CD4-positive, alpha-beta memory T cell (primary cell): Measurements from ENCODE around the gene CWC25. TPM values are rescaled to one million over a fixed set of nuclear protein-coding genes. Genes with fewer than 3 reads are reported as not detected.

Source experiments
- CTCF ChIA-PET: fragments of 350-600 bp; sonication (Branson Sonifier 250); formaldehyde crosslinking; loops from one replicate; lab custom pipeline; 2021; ENCODE audit warnings: inconsistent platforms; ENCODE audit not compliant: partially characterized antibody; lab: Charles Lee
- POLR2A ChIA-PET: fragments of 350-600 bp; sonication (Branson Sonifier 250); formaldehyde crosslinking; loops from one replicate; lab custom pipeline; 2021; ENCODE audit not compliant: partially characterized antibody; lab: Charles Lee
- DNase-seq, 5 donors: peaks; one replicate each; pipeline versions ENCODE4 v3.0.0 to v3.0.0-alpha.2; 2020 to 2022; ENCODE audit warnings: mixed read lengths in 1 of 5
- H3K27ac ChIP-seq: one replicate; pipeline ENCODE4 v1.7.0; 2013; ENCODE audit warnings: low read depth, low read length
- H3K27me3 ChIP-seq: 2 replicates; pipeline ENCODE4 v1.7.0; 2013; ENCODE audit warnings: mild to moderate bottlenecking, low read length, moderate library complexity; ENCODE audit not compliant: insufficient read depth
- H3K36me3 ChIP-seq: 2 replicates; pipeline ENCODE4 v1.7.0; 2013; ENCODE audit warnings: mild to moderate bottlenecking, low read length, moderate library complexity; ENCODE audit not compliant: insufficient read depth
- H3K4me1 ChIP-seq: 2 replicates; pipeline ENCODE4 v1.7.0; 2013; ENCODE audit warnings: mild to moderate bottlenecking, low read length, moderate library complexity; ENCODE audit not compliant: insufficient read depth
- H3K4me3 ChIP-seq, 2 donors: one replicate each; pipeline ENCODE4 v1.7.0; 2013; ENCODE audit warnings: low read length in 2 of 2, mild to moderate bottlenecking in 1 of 2
- H3K9me3 ChIP-seq, 2 donors: one replicate each; pipeline ENCODE4 v1.7.0; 2013; ENCODE audit warnings: low read length in 2 of 2, control low read depth in 1 of 2; ENCODE audit not compliant: control insufficient read depth in 1 of 2
- H3K27ac Mint-ChIP-seq, 7 donors: one replicate each; pipeline ENCODE4 v1.8.0; 2020 to 2021; ENCODE audit warnings: mixed read lengths in 7 of 7, mild to moderate bottlenecking in 6 of 7, inconsistent platforms in 3 of 7, moderate library complexity in 3 of 7
- H3K27me3 Mint-ChIP-seq, 2 donors: one replicate each; pipeline ENCODE4 v1.8.0; 2020 to 2021; ENCODE audit warnings: mixed read lengths in 2 of 2
- H3K36me3 Mint-ChIP-seq, 2 donors: one replicate each; pipeline ENCODE4 v1.8.0; 2020 to 2021; ENCODE audit warnings: mixed read lengths in 2 of 2, inconsistent platforms in 1 of 2, mild to moderate bottlenecking in 1 of 2
- H3K4me1 Mint-ChIP-seq, 4 donors: one replicate each; pipeline ENCODE4 v1.8.0; 2020 to 2021; ENCODE audit warnings: mixed read lengths in 4 of 4, mild to moderate bottlenecking in 1 of 4
- H3K4me3 Mint-ChIP-seq, 8 donors: one replicate each; pipeline ENCODE4 v1.8.0; 2020 to 2021; ENCODE audit warnings: mixed read lengths in 8 of 8, mild to moderate bottlenecking in 7 of 8, moderate library complexity in 6 of 8, inconsistent platforms in 3 of 8
- H3K9me3 Mint-ChIP-seq, 8 donors: one replicate each; pipeline ENCODE4 v1.8.0; 2020 to 2021; ENCODE audit warnings: mixed read lengths in 8 of 8, mild to moderate bottlenecking in 5 of 8, inconsistent platforms in 3 of 8, moderate library complexity in 1 of 8
- intact Hi-C: fragments of 100-400 bp; cut with micrococcal nuclease; formaldehyde crosslinking; loops from one replicate; pipeline ENCODE4 v1.15.1; 2023
- microRNA-seq: library from miRNA; unstranded; fragments of <30 nt; microRNA quantifications from one replicate; pipeline ENCODE4 v1.2.0, GENCODE V29; 2021; ENCODE audit warnings: borderline replicate concordance, borderline number of aligned reads, borderline microRNAs expressed, mixed read lengths
- polyA plus RNA-seq, 2 donors: library from polyadenylated mRNA; unstranded; fragments of 300-500 nt; fragmentation: Illumina TruSeq; gene quantifications; one replicate each; pipeline ENCODE4 v1.2.3, GENCODE V29; 2021
- total RNA-seq, 2 experiments: library from RNA; stranded (reverse); gene quantifications; one replicate each; pipeline ENCODE4 v1.2.3, GENCODE V29; 2021

Gene CWC25
- total and polyA plus RNA-seq, 4 experiments from 2014 or later: 4.3 to 46.8 (median 27.0) TPM

GRCh38 chr17:38752308-38753070, 72.6 kb downstream of the CWC25 start, which contains the start of gene PSMB3:
Gene PSMB3 (plus strand): TSS chr17:38752741. CDS start chr17:38752827, 86 bp downstream.
- ChIA-PET CTCF (interaction anchor here (0.9 to 1.4 kb wide), 7 partner anchors 11 to 194 kb away, joined by 3 to 10 read pairs (median 4); no protein-coding TSS in a partner anchor), POLR2A (interaction anchor here (0.6 to 5.5 kb wide), 21 partner anchors 10 to 447 kb away, joined by 3 to 50 read pairs (median 6); partner anchors contain the start of genes CISD3, CWC25, LASP1 and MLLT6)
- H3K4me1 ChIP-seq: peaks cover 56% of the 10 kb centered on the region
- peaks cover 24% of the 10 kb centered on the region for H3K27me3 ChIP-seq
- peaks cover 15% of the 10 kb centered on the region for H3K36me3 ChIP-seq
- peak within 1 kb of the TSS; percentile 95 to 100 (median 99) for H3K4me3 Mint-ChIP-seq
- peaks cover 18 to 34% of the 10 kb centered on the region in 2 donors for H3K36me3 Mint-ChIP-seq
- H3K9me3 ChIP-seq: no peaks in the 10 kb centered on the region
- H3K27ac Mint-ChIP-seq: peak within 1 kb of the TSS; percentile 93 to 100 (median 98)
- peak; percentile 95 to 99 (median 97) for DNase-seq
- peak within 1 kb of the TSS; percentile 81 to 94 for H3K4me3 ChIP-seq
- H3K27ac ChIP-seq: peak within 1 kb of the TSS; percentile 84
- peaks cover 7 to 16% of the 10 kb centered on the region in 2 donors for H3K27me3 Mint-ChIP-seq
- peaks cover 25 to 57% (median 43%) of the 10 kb centered on the region in 4 donors for H3K4me1 Mint-ChIP-seq
- intact Hi-C loops: loop anchor here (1.0 to 5.0 kb wide), 10 partner anchors 24 to 400 kb away; partner anchors contain the start of genes CWC25, PIP4K2B and RPL23
- peaks cover 0 to 14% (median 0%) of the 10 kb centered on the region in 8 donors for H3K9me3 Mint-ChIP-seq

GRCh38 chr17:38751808-38752307, 73.3 kb downstream of the CWC25 start:
- peak overlapping the region; percentile 95 to 100 (median 99) for H3K4me3 Mint-ChIP-seq
- ChIA-PET CTCF (interaction anchor here (0.9 to 1.4 kb wide), 7 partner anchors 12 to 194 kb away, joined by 3 to 10 read pairs (median 4); no protein-coding TSS in a partner anchor), POLR2A (interaction anchor here (0.6 to 5.5 kb wide), 22 partner anchors 11 to 448 kb away, joined by 3 to 50 read pairs (median 6); partner anchors contain the start of genes CISD3, CWC25, LASP1 and MLLT6)
- Histone ChIP-seq H3K27ac (peak overlapping the region; percentile 84), H3K9me3 (no peaks in the 10 kb centered on the region), H3K27me3 (peaks cover 29% of the 10 kb centered on the region), H3K4me3 (peak overlapping the region; percentile 67 to 94), H3K36me3 (peaks cover 15% of the 10 kb centered on the region), H3K4me1 (peaks cover 61% of the 10 kb centered on the region)
- peaks cover 25 to 57% (median 44%) of the 10 kb centered on the region in 4 donors for H3K4me1 Mint-ChIP-seq
- peak overlapping the region; percentile 93 to 100 (median 98) for H3K27ac Mint-ChIP-seq
- H3K27me3 Mint-ChIP-seq: peaks cover 8 to 17% of the 10 kb centered on the region in 2 donors
- intact Hi-C loops: loop anchor here (1.0 to 5.0 kb wide), 10 partner anchors 24 to 401 kb away; partner anchors contain the start of genes CWC25, PIP4K2B and RPL23
- peak; percentile 85 to 87 (median 86) for DNase-seq
- H3K9me3 Mint-ChIP-seq: peaks cover 0 to 14% (median 0%) of the 10 kb centered on the region in 8 donors
- H3K36me3 Mint-ChIP-seq: peaks cover 18 to 34% of the 10 kb centered on the region in 2 donors

DNA sequence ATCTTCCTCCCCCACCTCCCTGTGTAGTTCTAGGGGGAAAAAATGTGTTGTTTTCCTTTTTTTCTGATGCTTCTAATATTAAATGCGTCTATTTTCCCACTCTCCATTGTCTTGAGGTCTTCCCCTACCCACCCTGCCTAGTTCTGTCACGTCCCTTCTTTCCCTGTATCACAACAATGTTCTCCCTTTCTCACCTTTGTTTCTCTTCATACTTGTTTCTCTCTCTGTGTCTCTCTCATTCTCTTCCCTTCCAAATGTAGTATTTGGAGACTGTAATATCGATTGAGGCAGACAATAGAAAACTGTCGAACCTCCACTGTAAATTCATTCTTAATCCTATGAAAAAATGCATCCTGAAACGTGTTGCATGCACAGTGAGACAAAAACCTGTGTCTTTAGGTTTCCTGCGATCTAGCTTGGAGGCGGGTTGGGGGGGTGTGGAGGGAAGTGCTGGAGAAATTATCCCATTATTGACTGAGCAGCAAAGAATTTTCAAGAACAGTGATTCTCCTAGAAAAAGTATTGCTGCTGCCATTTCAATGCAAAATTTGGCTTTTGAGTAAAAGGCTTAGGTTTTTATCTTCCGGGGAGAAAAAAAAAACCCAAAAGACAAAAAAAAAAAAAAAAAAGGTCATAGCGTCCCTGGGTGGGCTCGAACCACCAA, 73.8 kb downstream of the CWC25 start:
- POLR2A ChIA-PET: interaction anchor here (0.8 to 5.5 kb wide), 16 partner anchors 11 to 403 kb away, joined by 3 to 50 read pairs (median 8); partner anchors contain the start of genes CISD3, LASP1, MLLT6 and PIP4K2B
- peaks cover 14 to 23% of the 10 kb centered on the region in 2 donors for H3K27me3 Mint-ChIP-seq

More for the DNA sequence above, 73.8 kb downstream of the CWC25 start:
- H3K4me1 Mint-ChIP-seq: peaks cover 27 to 63% (median 48%) of the 10 kb centered on the region in 4 donors
- H3K9me3 Mint-ChIP-seq: peaks cover 0 to 14% (median 0%) of the 10 kb centered on the region in 8 donors
- peak overlapping the region; percentile 93 to 100 (median 98) for H3K27ac Mint-ChIP-seq
- CTCF ChIA-PET: interaction anchor here (1.0 to 1.4 kb wide), 5 partner anchors 15 to 193 kb away, joined by 3 to 10 read pairs (median 4); no protein-coding TSS in a partner anchor
- H3K4me3 Mint-ChIP-seq: peak overlapping the region; percentile 95 to 100 (median 99)
- peaks cover 64% of the 10 kb centered on the region for H3K4me1 ChIP-seq
- peak overlapping the region; percentile 84 for H3K27ac ChIP-seq
- no peaks in the 10 kb centered on the region for H3K9me3 ChIP-seq
- H3K36me3 Mint-ChIP-seq: peaks cover 18 to 31% of the 10 kb centered on the region in 2 donors
- H3K36me3 ChIP-seq: peaks cover 13% of the 10 kb centered on the region
- peak overlapping the region; percentile 46 to 94 for H3K4me3 ChIP-seq
- DNase-seq: peak in 1 of 5 donors; percentile 31
- intact Hi-C loops: loop anchor here (5.0 kb wide), 3 partner anchors 74 to 194 kb away; partner anchors contain the start of gene RPL23
- peaks cover 35% of the 10 kb centered on the region for H3K27me3 ChIP-seq

Small RNA genes lying within 50 kb of the gene (microRNA-seq; reads per million reads assigned to microRNA genes)
- gene MIR4727: 1.2 reads per million

Other genes starting within 250 kb of the CWC25 start
- under 1 TPM; 0.28 to 0.79 TPM for gene SRCIN1, start 219.4 kb downstream of the CWC25 start, total RNA-seq
- gene SRCIN1, start 219.4 kb downstream of the CWC25 start, polyA plus RNA-seq: not detected
- gene EPOP, start 150.4 kb downstream of the CWC25 start, total RNA-seq: under 1 TPM; 0.09 to 0.25 TPM
- not detected for gene EPOP, start 150.4 kb downstream of the CWC25 start, polyA plus RNA-seq
- 100 to 1,000 TPM; 493 to 505 TPM for gene MLLT6, start 120.0 kb downstream of the CWC25 start, total RNA-seq
- gene MLLT6, start 120.0 kb downstream of the CWC25 start, polyA plus RNA-seq: 10 to 100 TPM in 1 of 2 donors, 1 to 10 TPM in 1; 3.0 to 14.1 TPM
- 10 to 100 TPM; 12.5 to 13.5 TPM for gene CISD3, start 95.0 kb downstream of the CWC25 start, total RNA-seq
- gene CISD3, start 95.0 kb downstream of the CWC25 start, polyA plus RNA-seq: 10 to 100 TPM; 55.3 to 57.6 TPM
- not detected for gene PCGF2, start 77.0 kb downstream of the CWC25 start, total RNA-seq
- gene PCGF2, start 77.0 kb downstream of the CWC25 start, polyA plus RNA-seq: not detected
- 10 to 100 TPM; 93.5 to 99.0 TPM for gene PSMB3, start 72.6 kb downstream of the CWC25 start, total RNA-seq
- gene PSMB3, start 72.6 kb downstream of the CWC25 start, polyA plus RNA-seq: 100 to 1,000 TPM; 391 to 517 TPM
- gene PIP4K2B, start 25.8 kb downstream of the CWC25 start, total RNA-seq: 10 to 100 TPM; 55.9 to 66.3 TPM
- gene PIP4K2B, start 25.8 kb downstream of the CWC25 start, polyA plus RNA-seq: 10 to 100 TPM; 10.2 to 16.6 TPM
- 1,000 to 10,000 TPM; 1,511 to 1,572 TPM for gene RPL23, start 28.4 kb upstream of the CWC25 start, total RNA-seq
- 1,000 to 10,000 TPM in 1 of 2 donors, 100 to 1,000 TPM in 1; 728 to 1,314 TPM for gene RPL23, start 28.4 kb upstream of the CWC25 start, polyA plus RNA-seq
- gene LASP1, start 44.7 kb upstream of the CWC25 start, total RNA-seq: 100 to 1,000 TPM; 120 to 122 TPM
- gene LASP1, start 44.7 kb upstream of the CWC25 start, polyA plus RNA-seq: 10 to 100 TPM; 32.1 to 65.3 TPM
- gene FBXO47, start 142.1 kb upstream of the CWC25 start, total RNA-seq: not detected
- not detected for gene FBXO47, start 142.1 kb upstream of the CWC25 start, polyA plus RNA-seq